Liver (tissue), 9 donors: Measurements from ENCODE around the gene CTNNA1. TPM values are rescaled to one million over a fixed set of nuclear protein-coding genes. Genes with fewer than 3 reads are reported as not detected.
A peak's percentile ranks its signal among the peaks of the same experiment; 100 is the strongest.

Experiments
- DNase-seq: peaks from one replicate; pipeline ENCODE4 v3.0.0-alpha.2; 2017; ENCODE audit warnings: low spot score
- H3K27ac ChIP-seq, 2 donors: one replicate each; pipeline ENCODE4 v1.7.0; 2013; ENCODE audit warnings: inconsistent platforms in 2 of 2, low read length in 2 of 2, control low read depth in 1 of 2, low read depth in 1 of 2, mild to moderate bottlenecking in 1 of 2
- H3K27me3 ChIP-seq, 4 donors: one replicate each; pipeline versions ENCODE4 v1.6.1 to v1.7.0; 2013; ENCODE audit warnings: low read length in 3 of 4, inconsistent platforms in 1 of 4, mild to moderate bottlenecking in 1 of 4, moderate library complexity in 1 of 4; ENCODE audit not compliant: control insufficient read depth in 4 of 4, insufficient read depth in 4 of 4
- H3K36me3 ChIP-seq, 4 donors: one replicate each; pipeline versions ENCODE4 v1.6.1 to v1.7.0; 2013; ENCODE audit warnings: low read length in 3 of 4, mild to moderate bottlenecking in 3 of 4, low read depth in 1 of 4, moderate library complexity in 1 of 4; ENCODE audit not compliant: control insufficient read depth in 4 of 4, insufficient read depth in 3 of 4
- H3K4me1 ChIP-seq, 4 donors: one replicate each; pipeline versions ENCODE4 v1.6.1 to v1.7.0; 2013; ENCODE audit warnings: low read length in 3 of 4, mild to moderate bottlenecking in 3 of 4, moderate library complexity in 1 of 4; ENCODE audit not compliant: control insufficient read depth in 4 of 4, insufficient read depth in 4 of 4
- H3K4me3 ChIP-seq, 3 donors: one replicate each; pipeline versions ENCODE4 v1.6.1 to v1.7.0; 2013; ENCODE audit warnings: low read length in 3 of 3, control low read depth in 1 of 3, low read depth in 1 of 3, mild to moderate bottlenecking in 1 of 3
- H3K9ac ChIP-seq, 2 donors: one replicate each; pipeline ENCODE4 v1.7.0; 2013; ENCODE audit warnings: low read length in 2 of 2, mild to moderate bottlenecking in 2 of 2, moderate library complexity in 2 of 2, control low read depth in 1 of 2, low read depth in 1 of 2
- H3K9me3 ChIP-seq, 4 donors: one replicate each; pipeline versions ENCODE4 v1.6.1 to v1.7.0; 2013; ENCODE audit warnings: low read length in 3 of 4; ENCODE audit not compliant: control insufficient read depth in 4 of 4
- ATF3 ChIP-seq: IDR thresholded peaks from 2 replicates; pipeline ENCODE4 v1.6.1; 2016; ENCODE audit warnings: antibody characterized with exemption
- CTCF ChIP-seq: fragments of 150-350 bp; IDR thresholded peaks from 2 replicates; pipeline ENCODE4 v1.5.1; 2017; ENCODE audit warnings: improper control_type of control experiment, low read depth, low read length; ENCODE audit not compliant: missing input control
- EGR1 ChIP-seq, 2 donors: IDR thresholded peaks; 2 replicates each; pipeline ENCODE4 v1.6.1; 2016 to 2018; ENCODE audit warnings: antibody characterized with exemption in 2 of 2, low read depth in 2 of 2
- FOXA1 ChIP-seq: IDR thresholded peaks from 2 replicates; pipeline ENCODE4 v1.6.1; 2016; ENCODE audit warnings: antibody characterized with exemption
- FOXA2 ChIP-seq: IDR thresholded peaks from 2 replicates; pipeline ENCODE4 v1.6.1; 2016; ENCODE audit warnings: antibody characterized with exemption
- GABPA ChIP-seq, 2 donors: IDR thresholded peaks in 1 of 2; conservative IDR thresholded peaks in 1 of 2; 2 replicates each; pipeline ENCODE4 v1.6.1; 2016; ENCODE audit warnings: antibody characterized with exemption in 2 of 2, mild to moderate bottlenecking in 1 of 2, moderate library complexity in 1 of 2
- HNF4A ChIP-seq, 2 donors: conservative IDR thresholded peaks; 2 replicates each; pipeline ENCODE4 v1.6.1; 2016; ENCODE audit warnings: antibody characterized with exemption in 2 of 2, mild to moderate bottlenecking in 2 of 2
- HNF4G ChIP-seq: IDR thresholded peaks from 2 replicates; pipeline ENCODE4 v1.6.1; 2016; ENCODE audit warnings: antibody characterized with exemption
- JUND ChIP-seq, 2 donors: IDR thresholded peaks; 2 replicates each; pipeline ENCODE4 v1.6.1; 2016; ENCODE audit warnings: antibody characterized with exemption in 2 of 2
- MAX ChIP-seq: IDR thresholded peaks from 2 replicates; pipeline ENCODE4 v1.6.1; 2016; ENCODE audit warnings: antibody characterized with exemption
- NR2F2 ChIP-seq: IDR thresholded peaks from 2 replicates; pipeline ENCODE4 v1.6.1; 2016; ENCODE audit warnings: antibody characterized with exemption
- RAD21 ChIP-seq, 2 donors: IDR thresholded peaks; 2 replicates each; pipeline ENCODE4 v1.6.1; 2016; ENCODE audit warnings: antibody characterized with exemption in 2 of 2, mild to moderate bottlenecking in 2 of 2
- RXRA ChIP-seq, 2 donors: IDR thresholded peaks; 2 replicates each; pipeline ENCODE4 v1.6.1; 2017 to 2018; ENCODE audit warnings: antibody characterized with exemption in 2 of 2, mild to moderate bottlenecking in 1 of 2
- SP1 ChIP-seq: IDR thresholded peaks from 2 replicates; pipeline ENCODE4 v1.6.1; 2018; ENCODE audit warnings: antibody characterized with exemption, mild to moderate bottlenecking
- TAF1 ChIP-seq: conservative IDR thresholded peaks from 2 replicates; pipeline ENCODE4 v1.6.1; 2016; ENCODE audit warnings: antibody characterized with exemption, mild to moderate bottlenecking
- ZBTB33 ChIP-seq: IDR thresholded peaks from 2 replicates; pipeline ENCODE4 v1.6.1; 2016; ENCODE audit warnings: antibody characterized with exemption
- WGBS: extraction: QIAGEN DNeasy Blood & Tissue Kit; methylation state at CpG from one replicate; pipeline ENCODE4 v1.1.7; 2013; 5-methylcytosine and 5-hydroxymethylcytosine counted together
- polyA plus RNA-seq, 2 donors: library from polyadenylated mRNA; stranded (reverse) in 1 of 2; unstranded in 1 of 2; fragments of 200-250 nt in 1 of 2; fragments of >200 nt in 1 of 2; fragmentation: Nextera tagmentation in 1 of 2; extraction: Ambion mirVana in 1 of 2; gene quantifications; one replicate each; pipeline versions ENCODE4 v1.2.1 to v1.2.3, GENCODE V29; 2013 to 2015
- total RNA-seq, 2 donors: library from RNA; depleted of rRNA; stranded (reverse); fragments of >200 nt; gene quantifications; one replicate each; pipeline ENCODE4 v1.2.3, GENCODE V29; 2014
- donor health status: healthy.
- donor health status: healthy.
- donor health status: healthy.
- donor health status: healthy.
- donor health status: healthy.

The CTNNA1 gene
- total and polyA plus RNA-seq, 4 donors: 39.9 to 150 (median 103) TPM

- Histone ChIP-seq H3K36me3 (peaks cover 8 to 42% (median 23%) of the 10 kb centered on the region in 4 donors), H3K27ac (no peak overlapping the region), H3K4me1 (peaks cover 0 to 9% (median 2%) of the 10 kb centered on the region in 4 donors), H3K27me3 (no peaks in the 10 kb centered on the region), H3K4me3 (no peak overlapping the region), H3K9ac (no peak overlapping the region), H3K9me3 (no peaks in the 10 kb centered on the region)
- peak; percentile 31 for DNase-seq
- WGBS: 86% methylated on average over 22 of the region's 22 CpGs
- TF ChIP-seq HNF4G: no peak
- TF ChIP-seq RAD21 (IDR thresholded peaks at IDR 0.05): peak; percentile 5 to 37
- TF ChIP-seq SP1: peak; percentile 71
- TF ChIP-seq RXRA (IDR thresholded peaks at IDR 0.05): peak; percentile 43 to 75
- TF ChIP-seq FOXA1: no peak
- TF ChIP-seq NR2F2: peak; percentile 91
- TF ChIP-seq MAX: no peak
These were observed 183.2 kb downstream of the CTNNA1 start for GRCh38 chr5:138936225-138936967.

- H3K27me3 ChIP-seq: no peaks in the 10 kb centered on the region
- WGBS: 74% methylated on average over 2 of the region's 2 CpGs
- peak; percentile 28 for DNase-seq
- no peak for TF ChIP-seq TAF1
- no peak for TF ChIP-seq GABPA (IDR thresholded peaks at IDR 0.05 in 1 of 2, conservative IDR thresholded peaks at IDR 0.05 in 1 of 2)
- TF ChIP-seq CTCF: no peak
- TF ChIP-seq HNF4A (conservative IDR thresholded peaks at IDR 0.05): no peak
- no peak for TF ChIP-seq MAX
- no peak overlapping the region for H3K9ac ChIP-seq
- no peak overlapping the region for H3K27ac ChIP-seq
- peaks cover 8 to 36% (median 20%) of the 10 kb centered on the region in 4 donors for H3K36me3 ChIP-seq
- H3K4me1 ChIP-seq: peaks cover 0 to 9% (median 2%) of the 10 kb centered on the region in 4 donors
- no peaks in the 10 kb centered on the region for H3K9me3 ChIP-seq
- no peak overlapping the region for H3K4me3 ChIP-seq
These were observed 183.7 kb downstream of the CTNNA1 start for GRCh38 chr5:138936968-138937345.

GRCh38 chr5:138937392-138938387 is 184.5 kb downstream of the CTNNA1 start:
- whole genome bisulfite sequencing: 92% methylated on average over 25 of the region's 25 CpGs
- H3K27ac ChIP-seq: no peak overlapping the region
- no peaks in the 10 kb centered on the region for H3K9me3 ChIP-seq
- peaks cover 5 to 29% (median 17%) of the 10 kb centered on the region in 4 donors for H3K36me3 ChIP-seq
- TF ChIP-seq FOXA2 (no peak), HNF4A (conservative IDR thresholded peaks at IDR 0.05) (no peak), JUND (IDR thresholded peaks at IDR 0.05) (no peak), FOXA1 (no peak), RXRA (IDR thresholded peaks at IDR 0.05) (no peak), ATF3 (no peak), RAD21 (IDR thresholded peaks at IDR 0.05) (no peak), EGR1 (IDR thresholded peaks at IDR 0.05; ENCODE audit: low read depth in 2 of 2) (no peak), CTCF (no peak), NR2F2 (no peak), ZBTB33 (no peak)
- no peak overlapping the region for H3K9ac ChIP-seq
- no peak overlapping the region for H3K4me3 ChIP-seq
- peak; percentile 28 for DNase-seq
- H3K4me1 ChIP-seq: peaks cover 0 to 9% (median 2%) of the 10 kb centered on the region in 4 donors
- no peaks in the 10 kb centered on the region for H3K27me3 ChIP-seq
